HG02884 (cell line): ENCODE results near the gene MAGI2.

Experiments used
- ATAC-seq: cut with Tn5 transposase; IDR thresholded peaks from one replicate; pipeline ENCODE4 v1.9.1; 2021; ENCODE audit warnings: mild to moderate bottlenecking, moderate library complexity; ENCODE audit not compliant: unreplicated experiment

The MAGI2 gene

DNA sequence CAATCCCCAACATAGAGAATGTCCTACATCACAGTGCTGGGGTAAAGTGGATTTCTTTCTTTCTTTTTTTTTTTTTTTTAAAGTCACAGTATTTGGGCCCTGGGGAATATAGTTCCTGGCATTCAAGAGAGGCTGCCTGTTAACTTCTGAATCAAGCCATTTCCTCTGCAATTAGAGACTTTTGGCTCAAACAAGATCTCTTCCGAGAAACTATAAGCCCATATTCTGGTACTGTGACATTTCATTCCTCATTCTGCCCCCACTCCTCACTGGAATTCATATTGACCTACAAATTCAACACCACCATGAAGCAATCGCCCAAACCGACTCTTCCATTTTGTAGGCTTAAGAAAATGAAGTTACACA, 1467.5 kb downstream of the MAGI2 start:
- ATAC-seq = no peak

DNA sequence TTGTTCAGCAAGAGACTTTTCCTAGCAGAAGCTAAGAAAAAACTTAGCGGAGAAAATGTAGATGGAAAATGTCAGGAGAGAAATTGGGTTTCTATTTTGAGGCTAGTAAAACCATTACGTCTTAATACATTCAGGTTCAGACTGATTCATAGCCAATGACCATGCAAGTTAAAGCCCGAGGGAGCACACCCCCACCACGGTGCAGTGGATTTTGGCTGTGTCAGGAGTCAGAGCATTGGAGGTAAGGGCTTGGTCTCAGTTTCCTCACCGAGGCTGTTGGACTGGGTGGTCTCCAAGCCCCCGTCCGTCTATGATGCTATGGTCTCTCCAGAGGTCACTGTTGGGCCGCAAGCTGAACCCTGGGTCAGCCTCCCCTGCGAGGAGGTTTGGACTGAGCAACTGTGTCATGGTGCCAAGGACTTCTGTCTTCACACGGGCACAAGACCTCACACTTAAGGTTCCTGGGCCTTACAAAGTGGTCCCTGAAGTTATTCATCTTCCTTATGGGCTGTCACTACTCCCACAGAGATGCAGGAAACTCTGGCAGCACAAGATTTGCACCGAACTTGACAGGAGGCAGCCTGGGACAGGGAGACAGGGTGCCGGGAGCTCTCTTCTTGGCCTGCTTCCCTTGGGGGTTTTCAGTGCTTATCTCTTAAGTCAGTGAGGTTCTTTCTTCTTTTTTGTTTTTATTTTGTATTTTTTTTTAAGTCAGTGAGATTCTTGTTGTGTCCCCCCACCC, 1468.1 kb downstream of the MAGI2 start:
- no peak for ATAC-seq

DNA sequence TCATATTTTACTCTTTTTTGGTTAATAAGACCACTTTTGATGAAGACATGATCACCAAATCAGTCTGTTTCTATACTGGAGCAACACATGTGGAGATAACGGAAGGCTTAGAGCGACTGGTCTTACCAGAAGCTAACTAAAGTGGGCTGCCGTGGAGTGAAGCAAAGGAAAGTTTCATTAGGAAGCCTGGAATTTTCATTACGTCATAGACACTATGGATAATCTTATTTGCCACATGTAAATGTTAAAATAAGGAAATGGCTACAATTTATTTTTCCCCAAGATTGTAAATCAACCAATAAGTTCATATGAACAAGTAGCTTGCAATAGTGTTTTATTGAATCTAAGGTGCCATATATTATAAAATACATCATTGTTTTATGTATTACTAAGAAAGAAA, 1469.5 kb downstream of the MAGI2 start:
- no peak for ATAC-seq

DNA sequence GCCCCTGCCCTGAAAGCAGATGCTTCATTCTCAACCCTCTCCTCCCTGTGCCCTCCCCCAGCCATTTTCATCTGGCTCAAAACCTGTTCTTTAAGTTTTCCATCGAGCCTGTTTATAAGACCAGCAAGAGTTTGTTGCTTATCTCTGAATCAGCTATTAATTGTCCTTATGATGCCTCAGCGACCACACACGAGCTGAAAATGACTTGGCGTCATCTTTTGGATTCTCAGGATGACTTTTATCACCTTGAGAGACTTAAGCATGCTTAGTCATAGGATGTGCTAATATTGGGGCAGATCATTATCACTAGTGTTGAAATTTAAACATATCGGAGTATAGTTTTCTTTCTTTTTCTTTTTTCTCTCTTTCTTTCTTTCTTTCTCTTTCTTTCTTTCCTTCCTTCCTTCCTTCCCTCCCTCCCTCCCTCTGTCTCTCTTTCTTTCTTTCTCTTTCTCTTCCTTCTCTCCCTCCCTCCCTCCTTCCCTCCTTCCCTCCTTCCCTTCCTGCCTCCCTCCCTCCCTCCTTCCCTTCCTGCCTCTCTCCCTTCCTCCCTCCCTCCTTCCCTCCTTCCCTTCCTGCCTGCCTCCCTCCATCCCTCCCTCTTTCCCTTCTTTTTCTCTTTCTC, 1470.4 kb downstream of the MAGI2 start:
- ATAC-seq = no peak

DNA sequence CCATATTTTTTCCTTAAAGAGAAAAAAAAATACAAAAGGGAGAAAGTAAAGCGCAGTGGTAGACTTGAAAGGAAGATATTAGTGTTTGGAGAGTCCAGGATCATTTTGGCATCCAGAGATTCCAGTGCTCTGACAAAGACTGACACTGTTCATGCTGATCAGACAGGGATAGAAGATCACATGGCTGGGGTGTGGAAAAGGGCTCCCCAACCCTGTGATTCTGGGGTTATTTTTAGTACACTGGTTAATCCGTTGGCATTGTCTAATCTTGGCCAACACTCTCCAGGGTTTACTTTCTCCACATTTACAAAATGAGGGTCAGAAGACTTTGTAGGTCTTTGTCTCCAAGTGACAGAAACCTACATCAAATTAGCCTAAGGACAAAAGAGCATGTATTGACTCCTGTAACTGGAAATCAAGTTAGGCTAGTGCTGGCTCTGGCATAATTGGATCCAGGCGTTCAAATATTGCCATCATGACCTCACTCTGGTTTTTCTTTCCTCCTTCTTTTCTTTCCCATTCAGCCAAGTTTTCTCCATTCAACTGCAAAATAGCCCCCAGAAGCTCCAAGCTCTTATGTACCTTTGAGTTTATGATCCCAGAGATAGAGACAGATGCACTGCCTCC, 1473.3 kb downstream of the MAGI2 start:
- ATAC-seq = no peak

DNA sequence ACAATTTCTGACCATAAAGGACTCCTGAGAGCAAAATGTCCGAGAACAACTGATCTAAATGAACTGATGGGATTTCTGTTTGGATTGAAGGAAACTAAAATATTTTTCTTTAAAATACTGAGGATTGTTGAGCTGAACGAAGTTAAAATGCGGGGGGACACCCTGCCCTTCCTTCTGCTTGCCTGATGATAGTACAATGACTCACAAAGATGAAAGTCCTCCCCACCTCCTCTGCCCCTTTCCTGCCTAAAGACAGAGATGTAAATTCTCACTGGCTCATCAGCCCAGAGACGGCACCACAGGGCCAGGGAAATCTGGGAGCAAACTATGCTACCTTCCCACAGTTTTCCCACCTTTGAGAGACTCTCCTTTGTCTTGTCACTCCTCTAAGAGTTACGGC, 1474.2 kb downstream of the MAGI2 start:
- no peak for ATAC-seq

DNA sequence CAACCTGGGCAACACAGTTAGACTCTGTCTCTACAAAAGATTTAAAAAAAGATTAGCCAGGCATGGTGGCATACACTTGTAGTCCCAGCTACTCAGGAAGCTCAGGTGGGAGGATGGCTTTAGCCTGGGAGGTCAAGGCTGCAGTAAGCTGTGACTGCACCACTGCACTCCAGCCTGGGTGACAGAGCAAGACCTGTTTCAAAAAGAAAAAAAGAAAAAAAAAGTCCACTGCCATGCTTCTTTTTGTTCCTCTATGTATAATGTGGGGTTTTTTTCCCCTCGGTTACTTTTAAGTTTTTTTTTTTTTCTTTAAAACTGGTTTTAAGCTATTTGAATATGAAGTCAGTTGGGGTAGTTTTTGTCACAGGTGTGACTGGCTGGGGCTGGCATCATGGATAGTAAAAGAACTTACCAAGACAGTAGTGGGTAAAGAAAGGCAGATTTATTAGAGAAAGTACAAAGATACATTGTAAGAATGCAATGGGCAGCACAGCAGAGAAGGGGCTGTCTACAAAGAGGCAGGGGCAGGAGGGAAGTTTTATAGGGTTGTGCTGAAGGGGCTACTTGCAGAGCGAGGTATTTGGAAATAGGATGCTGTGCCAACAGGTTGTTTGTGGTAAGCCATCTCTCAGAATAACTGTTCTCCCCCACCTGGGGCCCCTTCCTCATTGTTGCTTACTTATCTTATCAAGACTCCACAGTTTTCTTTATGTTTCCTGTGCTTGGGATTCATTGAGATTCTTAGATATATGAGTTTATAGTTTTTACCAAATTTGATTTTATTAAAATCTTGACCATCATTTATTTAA, 1477.6 kb downstream of the MAGI2 start:
- no peak for ATAC-seq

DNA sequence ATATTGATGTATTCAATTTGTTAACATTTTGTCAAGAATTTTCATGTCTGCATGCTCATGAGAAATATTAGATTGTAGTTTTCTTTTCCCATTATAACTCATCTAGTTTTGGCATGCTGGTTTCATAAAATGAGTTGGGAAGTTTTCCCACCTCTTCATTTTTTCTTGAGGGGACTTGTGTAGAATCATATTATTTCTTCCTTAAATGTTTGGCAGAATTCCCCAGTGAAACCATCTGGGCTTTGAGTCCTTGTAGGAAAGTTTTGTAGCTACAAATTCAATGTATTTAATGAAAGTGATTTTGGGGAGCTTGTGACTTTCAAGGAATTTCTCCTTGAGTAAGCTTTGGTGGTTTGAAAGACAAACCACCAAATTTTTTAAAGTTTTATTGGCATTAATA, 1481.7 kb downstream of the MAGI2 start:
- ATAC-seq = no peak

DNA sequence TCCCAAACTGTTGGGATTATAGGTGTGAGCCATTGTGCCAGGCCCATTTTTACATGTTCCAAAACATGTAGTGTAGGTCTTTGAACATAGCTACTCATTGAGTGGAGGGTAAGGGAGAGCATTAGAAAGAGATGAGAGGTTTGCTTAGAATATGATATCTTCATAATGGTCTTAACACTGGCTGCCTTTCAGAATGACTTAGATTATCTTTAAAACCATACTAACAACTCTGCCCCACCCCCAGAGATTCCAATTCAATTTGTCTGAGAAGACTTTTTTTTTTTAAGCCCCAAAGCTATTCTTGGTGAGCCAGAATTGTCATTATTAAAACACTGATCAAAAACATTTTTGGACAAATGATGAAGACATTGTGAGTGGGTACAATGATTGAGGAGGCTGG, 1486.0 kb downstream of the MAGI2 start:
- ATAC-seq = no peak
